ENCODE results near the gene LMNTD2. TPM values are rescaled to one million over a fixed set of nuclear protein-coding genes. Genes with fewer than 3 reads are reported as not detected.
A peak's percentile ranks its signal among the peaks of the same experiment; 100 is the strongest.

LMNTD2 gene
- polyA plus RNA-seq, 2 of the 4 experiments (the other 2 are of a cell fraction) = 2.2 to 3.5 TPM

- no peak for TF ChIP-seq SMC3 (IDR thresholded peaks at IDR 0.05)
- no peak for TF ChIP-seq EHF (CRISPR knock-in tag; IDR thresholded peaks at IDR 0.05)
- no peak for TF ChIP-seq KDM1A (IDR thresholded peaks at IDR 0.05; ENCODE audit: low read depth)
- no peak for TF ChIP-seq PBX3 (IDR thresholded peaks at IDR 0.05)
- TF ChIP-seq JUNB (IDR thresholded peaks at IDR 0.05) = no peak
Measured at GRCh38 chr11:515131-515530, 45.4 kb downstream of the LMNTD2 start (continued).

GRCh38 chr11:514606-515005, 45.9 kb downstream of the LMNTD2 start:
- H3K4me2 ChIP-seq = no peak overlapping the region
- no peak for FAIRE-seq
- no peak for ATAC-seq
- H3K9me3 ChIP-seq = peaks cover 15% of the 10 kb centered on the region
- H3K27ac ChIP-seq = no peak overlapping the region
- DNase-seq (ENCODE audit: low read depth in 1 of 2, low spot score in 1 of 2) = no peak
- H3K4me3 ChIP-seq = no peak overlapping the region
- CTCF ChIA-PET = interaction anchor here (1.5 kb wide), 1 partner anchor 66 kb away, joined by 9 read pairs; no protein-coding TSS in a partner anchor
- WGBS (ENCODE audit: missing lambda C conversion rate) = 94% methylated on average over 10 of the region's 10 CpGs
- peaks cover 5% of the 10 kb centered on the region; the same call in 1 of the 3 replicates for H3K4me1 ChIP-seq
- POLR2A ChIA-PET = no interaction called here
- TF ChIP-seq CEBPB (IDR thresholded peaks at IDR 0.05) (peak in 1 of 2 experiments; percentile 41; a peak in 1 of 4 replicates), PBX3 (IDR thresholded peaks at IDR 0.05) (no peak), RARB (CRISPR knock-in tag; IDR thresholded peaks at IDR 0.05) (no peak), EHF (CRISPR knock-in tag; IDR thresholded peaks at IDR 0.05) (no peak)

- FAIRE-seq (no peak), ATAC-seq (no peak), DNase-seq (ENCODE audit: low read depth in 1 of 2, low spot score in 1 of 2) (no peak)
- Histone ChIP-seq H3K4me3 (no peak overlapping the region), H3K9me3 (peaks cover 15% of the 10 kb centered on the region), H3K4me2 (no peak overlapping the region), H3K4me1 (peaks cover 5% of the 10 kb centered on the region; the same call in 1 of the 3 replicates), H3K27ac (no peak overlapping the region)
- 93% methylated on average over 29 of the region's 29 CpGs for WGBS (ENCODE audit: missing lambda C conversion rate)
- ChIA-PET CTCF (interaction anchor here (1.1 to 1.3 kb wide), 2 partner anchors 65 to 109 kb away, joined by 3 read pairs; no protein-coding TSS in a partner anchor), POLR2A (no interaction called here)
- TF ChIP-seq RAD21 (conservative IDR thresholded peaks at IDR 0.05 in 1 of 2, IDR thresholded peaks at IDR 0.05 in 1 of 2) (no peak), CEBPB (IDR thresholded peaks at IDR 0.05) (no peak), CBX8 (IDR thresholded peaks at IDR 0.05) (no peak), ZNF302 (CRISPR knock-in tag; IDR thresholded peaks at IDR 0.05) (no peak), RFX5 (IDR thresholded peaks at IDR 0.05) (no peak), KDM1A (IDR thresholded peaks at IDR 0.05; ENCODE audit: low read depth) (no peak), HDAC2 (IDR thresholded peaks at IDR 0.05) (no peak), EHMT2 (IDR thresholded peaks at IDR 0.05; ENCODE audit: low read depth) (no peak), NR3C1 (IDR thresholded peaks at IDR 0.05) (no peak), BHLHE40 (IDR thresholded peaks at IDR 0.05; ENCODE audit: low read depth, low read length) (no peak), PBX3 (IDR thresholded peaks at IDR 0.05) (no peak), NFE2L2 (conservative IDR thresholded peaks at IDR 0.05; ENCODE audit: low read length) (no peak), JUNB (IDR thresholded peaks at IDR 0.05) (no peak)
Measured at GRCh38 chr11:512761-513595, 47.6 kb downstream of the LMNTD2 start.

GRCh38 chr11:508956-509355, 51.6 kb downstream of the LMNTD2 start:
- Histone ChIP-seq H3K9me3 (no peaks in the 10 kb centered on the region), H3K4me1 (peaks cover 15% of the 10 kb centered on the region; the same call in 2 of the 3 replicates), H3K4me3 (no peak overlapping the region), H3K27ac (no peak overlapping the region), H3K4me2 (no peak overlapping the region)
- ChIA-PET POLR2A (interaction anchor here (0.7 kb wide), 1 partner anchor 9 kb away, joined by 3 read pairs; no protein-coding TSS in a partner anchor), CTCF (interaction anchor here (1.6 to 7.4 kb wide), 2 partner anchors 9 to 61 kb away, joined by 5 to 55 read pairs; no protein-coding TSS in a partner anchor)
- TF ChIP-seq TP53 (CRISPR knock-in tag; IDR thresholded peaks at IDR 0.05) (no peak), HES2 (IDR thresholded peaks at IDR 0.05) (no peak), PHF8 (IDR thresholded peaks at IDR 0.05; ENCODE audit: borderline replicate concordance, low read depth) (no peak), NFE2L2 (conservative IDR thresholded peaks at IDR 0.05; ENCODE audit: low read length) (no peak), HEYL (CRISPR knock-in tag; IDR thresholded peaks at IDR 0.05) (no peak), ESRRA (IDR thresholded peaks at IDR 0.05; ENCODE audit: borderline replicate concordance, low read length) (no peak), FOSL2 (IDR thresholded peaks at IDR 0.05) (no peak), FOSL2 (CRISPR knock-in tag; IDR thresholded peaks at IDR 0.05) (no peak), FOXS1 (CRISPR knock-in tag; IDR thresholded peaks at IDR 0.05) (no peak), SMC3 (IDR thresholded peaks at IDR 0.05) (no peak), ZC3H11A (IDR thresholded peaks at IDR 0.05) (no peak), GATA3 (IDR thresholded peaks at IDR 0.05; ENCODE audit: borderline replicate concordance) (no peak), ATOH8 (CRISPR knock-in tag; IDR thresholded peaks at IDR 0.05; ENCODE audit: low read depth) (no peak)
- DNase-seq (ENCODE audit: low read depth in 1 of 2, low spot score in 1 of 2) (no peak), ATAC-seq (no peak), FAIRE-seq (no peak)
- WGBS (ENCODE audit: missing lambda C conversion rate) = 90% methylated on average over 5 of the region's 5 CpGs
